H1 (cell line): Measurements from ENCODE around the gene TMED10. TPM values are rescaled to one million over a fixed set of nuclear protein-coding genes. Genes with fewer than 3 reads are reported as not detected.

ENCODE experiments used
- CTCF ChIA-PET: fragments of 300-600 bp; sonication (Branson Sonifier 250); formaldehyde crosslinking; loops from one replicate; lab custom pipeline; 2021; ENCODE audit not compliant: partially characterized antibody; lab: Charles Lee
- POLR2A ChIA-PET: fragments of 300-600 bp; sonication (Branson Sonifier 250); formaldehyde crosslinking; loops from one replicate; lab custom pipeline; 2021; ENCODE audit warnings: inconsistent platforms; ENCODE audit not compliant: partially characterized antibody; lab: Charles Lee
- DNase-seq, 2 experiments: peaks; one replicate each; pipeline versions ENCODE4 v3.0.0 to v3.0.0-alpha.2; 2010 to 2022; ENCODE audit warnings: low spot score in 2 of 2, low read depth in 1 of 2, mixed read lengths in 1 of 2
- FAIRE-seq: peaks from 2 replicates; lab custom pipeline; 2011; peaks lifted over from hg19 to GRCh38; lab: Jason Lieb, UNC
- H2AFZ ChIP-seq: 2 replicates; pipeline ENCODE4 v1.8.1; 2012; ENCODE audit warnings: low read length, inconsistent platforms
- H2AK5ac ChIP-seq: 2 replicates; pipeline ENCODE4 v1.6.1; 2013; ENCODE audit warnings: low read depth, low read length
- H2BK120ac ChIP-seq: replicated peaks from 2 replicates; pipeline ENCODE3; 2013; ENCODE audit warnings: low read depth, low read length, inconsistent platforms
- H2BK12ac ChIP-seq: 2 replicates; pipeline ENCODE4 v1.6.1; 2013; ENCODE audit warnings: low read depth, low read length
- H2BK15ac ChIP-seq: 2 replicates; pipeline ENCODE4 v1.6.1; 2013; ENCODE audit warnings: low read length
- H2BK20ac ChIP-seq: 2 replicates; pipeline ENCODE4 v1.6.1; 2013; ENCODE audit warnings: low read length
- H2BK5ac ChIP-seq: 2 replicates; pipeline ENCODE4 v1.6.1; 2013; ENCODE audit warnings: low read depth, low read length
- H3K14ac ChIP-seq: 2 replicates; pipeline ENCODE4 v1.6.1; 2013; ENCODE audit warnings: inconsistent platforms; ENCODE audit not compliant: insufficient read length
- H3K18ac ChIP-seq: 2 replicates; pipeline ENCODE4 v1.6.1; 2013; ENCODE audit warnings: low read length; ENCODE audit errors: extremely low read depth
- H3K23ac ChIP-seq: 2 replicates; pipeline ENCODE4 v1.6.1; 2013; ENCODE audit warnings: inconsistent platforms; ENCODE audit not compliant: insufficient read length
- H3K23me2 ChIP-seq: 2 replicates; pipeline ENCODE4 v1.6.1; 2013; ENCODE audit warnings: low read depth, low read length
- H3K27ac ChIP-seq: 2 replicates; pipeline ENCODE4 v1.6.1; 2011; ENCODE audit warnings: low read depth, low read length, inconsistent platforms
- H3K27me3 ChIP-seq, 4 experiments: replicated peaks in 1 of 4; 1 replicate in 1 of 4; 2 replicates in 3 of 4; pipeline versions ENCODE4 v1.6.1 to v1.8.1; 2011 to 2013; ENCODE audit warnings: low read length in 3 of 4, mild to moderate bottlenecking in 3 of 4, inconsistent platforms in 2 of 4, mixed read lengths in 2 of 4, moderate library complexity in 1 of 4; ENCODE audit not compliant: control insufficient read depth in 3 of 4, insufficient read depth in 3 of 4; ENCODE audit errors: extremely low read depth in 1 of 4
- H3K36me3 ChIP-seq, 4 experiments: 2 replicates each; pipeline versions ENCODE4 v1.6.1 to v1.8.1; 2011 to 2013; ENCODE audit warnings: mild to moderate bottlenecking in 4 of 4, low read length in 3 of 4, moderate library complexity in 2 of 4, control low read depth in 1 of 4, inconsistent platforms in 1 of 4; ENCODE audit not compliant: insufficient read depth in 4 of 4, control insufficient read depth in 2 of 4
- H3K4ac ChIP-seq: replicated peaks from 2 replicates; pipeline ENCODE3; 2013; ENCODE audit warnings: low read length, low read depth, mixed read lengths, inconsistent platforms; ENCODE audit not compliant: insufficient read length
- H3K4me1 ChIP-seq, 4 experiments: replicated peaks in 1 of 4; 1 replicate in 1 of 4; 2 replicates in 3 of 4; pipeline versions ENCODE4 v1.6.1 to v1.8.1; 2011 to 2013; ENCODE audit warnings: low read length in 3 of 4, inconsistent platforms in 2 of 4, mixed read lengths in 1 of 4; ENCODE audit not compliant: insufficient read depth in 4 of 4, control insufficient read depth in 3 of 4
- H3K4me2 ChIP-seq, 2 experiments: 2 replicates each; pipeline versions ENCODE4 v1.6.1 to v1.8.1; 2011 to 2013; ENCODE audit warnings: low read depth in 2 of 2, low read length in 2 of 2, control low read depth in 1 of 2, inconsistent platforms in 1 of 2, mild to moderate bottlenecking in 1 of 2; ENCODE audit not compliant: insufficient read depth in 1 of 2
- H3K4me3 ChIP-seq, 4 experiments: fragments of 200-600, 300-600 bp in 1 of 4; sonication (generic), shearing (Covaris generic), sonication (Bioruptor Twin) in 1 of 4; 2 replicates each; pipeline versions ENCODE4 v1.5.1 to v1.8.1; 2011 to 2016; ENCODE audit warnings: low read length in 4 of 4, low read depth in 3 of 4, control low read depth in 2 of 4, inconsistent platforms in 2 of 4, mild to moderate bottlenecking in 2 of 4, mixed read lengths in 1 of 4, moderate library complexity in 1 of 4; ENCODE audit not compliant: insufficient read depth in 2 of 4; ENCODE audit errors: extremely low read depth in 1 of 4
- H3K56ac ChIP-seq: replicated peaks from 2 replicates; pipeline ENCODE3; 2013; ENCODE audit warnings: low read depth, mild to moderate bottlenecking, mixed read lengths, low read length, inconsistent platforms; ENCODE audit not compliant: insufficient read length
- H3K79me1 ChIP-seq: 2 replicates; pipeline ENCODE4 v1.6.1; 2013; ENCODE audit warnings: low read depth, low read length, control low read depth
- H3K79me2 ChIP-seq, 2 experiments: 2 replicates each; pipeline versions ENCODE4 v1.6.1 to v1.8.1; 2012 to 2013; ENCODE audit warnings: low read length in 2 of 2, mild to moderate bottlenecking in 2 of 2, inconsistent platforms in 1 of 2; ENCODE audit not compliant: insufficient read depth in 2 of 2, control insufficient read depth in 1 of 2
- H3K9ac ChIP-seq, 4 experiments: replicated peaks in 1 of 4; 1 replicate in 1 of 4; 2 replicates in 3 of 4; pipeline versions ENCODE4 v1.6.1 to v1.8.1; 2011 to 2013; ENCODE audit warnings: low read depth in 3 of 4, low read length in 3 of 4, control low read depth in 2 of 4, mild to moderate bottlenecking in 2 of 4, moderate library complexity in 2 of 4, inconsistent platforms in 1 of 4; ENCODE audit errors: extremely low read depth in 1 of 4
- H3K9me3 ChIP-seq, 2 experiments: 2 replicates each; pipeline versions ENCODE4 v1.6.1 to v1.8.1; 2012 to 2013; ENCODE audit warnings: mild to moderate bottlenecking in 2 of 2, moderate library complexity in 2 of 2, control low read depth in 1 of 2, inconsistent platforms in 1 of 2, low read depth in 1 of 2, low read length in 1 of 2, mixed read lengths in 1 of 2; ENCODE audit not compliant: insufficient read depth in 2 of 2
- H4K20me1 ChIP-seq, 2 experiments: replicated peaks in 1 of 2; 2 replicates each; pipeline versions ENCODE3 to v1.8.1; 2011 to 2013; ENCODE audit warnings: inconsistent platforms in 2 of 2, low read length in 2 of 2, mild to moderate bottlenecking in 1 of 2; ENCODE audit not compliant: insufficient read depth in 2 of 2, control insufficient read depth in 1 of 2
- H4K5ac ChIP-seq: 2 replicates; pipeline ENCODE4 v1.6.1; 2013; ENCODE audit warnings: low read length, low read depth, mixed read lengths, inconsistent platforms; ENCODE audit not compliant: insufficient read length
- H4K8ac ChIP-seq: 2 replicates; pipeline ENCODE4 v1.8.0; 2013; ENCODE audit warnings: mild to moderate bottlenecking, moderate library complexity, low read length, inconsistent platforms; ENCODE audit not compliant: insufficient read depth; ENCODE audit errors: extremely low read depth
- H4K91ac ChIP-seq: replicated peaks from 2 replicates; pipeline ENCODE3; 2013; ENCODE audit warnings: low read length, mixed read lengths, inconsistent platforms; ENCODE audit not compliant: insufficient read length
- ATF2 ChIP-seq: IDR thresholded peaks from 2 replicates; pipeline ENCODE4 v1.6.1; 2012; ENCODE audit warnings: low read length, inconsistent platforms
- BACH1 ChIP-seq: IDR thresholded peaks from 2 replicates; pipeline ENCODE4 v1.6.1; 2012; ENCODE audit warnings: low read length, improper control_type of control experiment
- RAD21 ChIP-seq, 2 experiments: IDR thresholded peaks in 1 of 2; conservative IDR thresholded peaks in 1 of 2; 2 replicates each; pipeline ENCODE4 v1.6.1; 2011; ENCODE audit warnings: low read depth in 2 of 2, low read length in 2 of 2, improper control_type of control experiment in 1 of 2, inconsistent platforms in 1 of 2, mild to moderate bottlenecking in 1 of 2, moderate library complexity in 1 of 2
- TAF1 ChIP-seq: IDR thresholded peaks from 2 replicates; pipeline ENCODE4 v1.6.1; 2011; ENCODE audit warnings: mild to moderate bottlenecking, low read depth, low read length
- ZNF274 ChIP-seq: IDR thresholded peaks from 2 replicates; pipeline ENCODE4 v1.7.0; 2012; ENCODE audit warnings: low read length, borderline replicate concordance; ENCODE audit errors: extremely low read depth
- polyA plus RNA-seq, 7 experiments: library from polyadenylated mRNA; depleted of rRNA in 3 of 7; stranded (reverse) in 5 of 7; unstranded in 2 of 7; fragments of >200 nt in 5 of 7; fragments of 200-250 nt in 2 of 7; gene quantifications; 1 replicate in 5 of 7; 2 replicates in 1 of 7; 4 replicates in 1 of 7; pipeline versions ENCODE4 v1.2.1 to v1.2.3, GENCODE V29; 2011 to 2013; ENCODE audit warnings: missing spikeins in 2 of 7, mixed read lengths in 2 of 7
- total RNA-seq: library from RNA; stranded (reverse); fragmentation: NEBNext Ultra II Directional; extraction: Animal tissue kit (Norgen Biotek cat#: 25700); gene quantifications from 2 replicates; pipeline ENCODE4 v1.2.1, GENCODE V29; 2021
- TF ChIP-seq, protein P1 (sequence below), 3 experiments: IDR thresholded peaks; 1 replicate in 2 of 3; 2 replicates in 1 of 3; pipeline versions ENCODE4 v1.5.1 to v1.6.1; 2011; ENCODE audit warnings: low read length in 3 of 3, mild to moderate bottlenecking in 3 of 3, inconsistent platforms in 2 of 3, low read depth in 1 of 3, moderate library complexity in 1 of 3; ENCODE audit not compliant: insufficient read depth in 1 of 3; ENCODE audit errors: control extremely low read depth in 1 of 3

Gene TMED10
- total and polyA plus RNA-seq, 2 of the 8 experiments (the other 6 are each of a cell fraction or from before 2014, with no cell fraction given): 218 to 250 TPM

- H2AK5ac ChIP-seq: no peak overlapping the region
Measured at GRCh38 chr14:75141967-75142366, 34.4 kb downstream of the TMED10 start.

More at GRCh38 chr14:75141967-75142366, 34.4 kb downstream of the TMED10 start:
- Histone ChIP-seq H3K4ac (no peak overlapping the region), H2AFZ (no peak overlapping the region), H3K9ac (no peak overlapping the region), H4K5ac (no peak overlapping the region), H2BK20ac (no peak overlapping the region), H4K8ac (no peak overlapping the region), H2BK120ac (no peak overlapping the region), H3K4me2 (no peak overlapping the region), H3K56ac (no peak overlapping the region), H2BK15ac (no peak overlapping the region), H4K20me1 (peaks cover 0 to 3% of the 10 kb centered on the region in 2 experiments), H2BK5ac (no peak overlapping the region), H3K23ac (no peak overlapping the region)
- CTCF ChIA-PET: interaction anchor here (0.7 to 11.2 kb wide), 14 partner anchors 12 to 162 kb away, joined by 3 to 105 read pairs (median 5); no protein-coding TSS in a partner anchor
- no peak for TF ChIP-seq TAF1
- no peak for TF ChIP-seq ZNF274
- TF ChIP-seq BACH1: no peak
- peak; percentile 70 to 72 for TF ChIP-seq RAD21 (IDR thresholded peaks at IDR 0.05 in 1 of 2, conservative IDR thresholded peaks at IDR 0.05 in 1 of 2; ENCODE audit: low read depth in 2 of 2, low read length in 2 of 2)
- TF ChIP-seq ATF2: no peak
- TF ChIP-seq, protein P1, sequence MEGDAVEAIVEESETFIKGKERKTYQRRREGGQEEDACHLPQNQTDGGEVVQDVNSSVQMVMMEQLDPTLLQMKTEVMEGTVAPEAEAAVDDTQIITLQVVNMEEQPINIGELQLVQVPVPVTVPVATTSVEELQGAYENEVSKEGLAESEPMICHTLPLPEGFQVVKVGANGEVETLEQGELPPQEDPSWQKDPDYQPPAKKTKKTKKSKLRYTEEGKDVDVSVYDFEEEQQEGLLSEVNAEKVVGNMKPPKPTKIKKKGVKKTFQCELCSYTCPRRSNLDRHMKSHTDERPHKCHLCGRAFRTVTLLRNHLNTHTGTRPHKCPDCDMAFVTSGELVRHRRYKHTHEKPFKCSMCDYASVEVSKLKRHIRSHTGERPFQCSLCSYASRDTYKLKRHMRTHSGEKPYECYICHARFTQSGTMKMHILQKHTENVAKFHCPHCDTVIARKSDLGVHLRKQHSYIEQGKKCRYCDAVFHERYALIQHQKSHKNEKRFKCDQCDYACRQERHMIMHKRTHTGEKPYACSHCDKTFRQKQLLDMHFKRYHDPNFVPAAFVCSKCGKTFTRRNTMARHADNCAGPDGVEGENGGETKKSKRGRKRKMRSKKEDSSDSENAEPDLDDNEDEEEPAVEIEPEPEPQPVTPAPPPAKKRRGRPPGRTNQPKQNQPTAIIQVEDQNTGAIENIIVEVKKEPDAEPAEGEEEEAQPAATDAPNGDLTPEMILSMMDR (IDR thresholded peaks at IDR 0.05; ENCODE audit: control extremely low read depth in 1 of 3, insufficient read depth in 1 of 3, low read depth in 1 of 3, low read length in 3 of 3): peak in 2 of 3 experiments; percentile 44 to 58; a peak in 2 of 4 replicates
- TF ChIP-seq, all 59 proteins: peak for 2
- Histone ChIP-seq H3K18ac (no peak overlapping the region), H3K79me1 (peaks cover 2% of the 10 kb centered on the region), H3K27me3 (no peaks in the 10 kb centered on the region), H3K23me2 (no peaks in the 10 kb centered on the region), H3K9me3 (no peaks in the 10 kb centered on the region), H3K79me2 (peaks cover 0 to 11% of the 10 kb centered on the region in 2 experiments; a peak in 2 of 4 replicates), H3K36me3 (peaks cover 0 to 2% (median 1%) of the 10 kb centered on the region in 4 experiments; a peak in 3 of 8 replicates), H3K4me3 (no peak overlapping the region), H4K91ac (no peak overlapping the region), H3K14ac (no peak overlapping the region), H3K27ac (no peak overlapping the region), H3K4me1 (no peaks in the 10 kb centered on the region), H2BK12ac (no peak overlapping the region)
- POLR2A ChIA-PET: interaction anchor here (1.0 to 1.7 kb wide), 3 partner anchors 135 to 148 kb away, joined by 3 to 4 read pairs (median 4); no protein-coding TSS in a partner anchor
- DNase-seq (no peak), FAIRE-seq (peak; percentile 76)
